HL-60/S4 (cell line): Measurements from ENCODE around the gene CLK2.

Experiments
- in situ Hi-C: fragments of 300-500 bp; cut with MboI; formaldehyde crosslinking; loops from 2 replicates; pipeline ENCODE4 v1.14.3; 2022; ENCODE audit warnings: low sequenced_read_pairs

CLK2 gene

DNA sequence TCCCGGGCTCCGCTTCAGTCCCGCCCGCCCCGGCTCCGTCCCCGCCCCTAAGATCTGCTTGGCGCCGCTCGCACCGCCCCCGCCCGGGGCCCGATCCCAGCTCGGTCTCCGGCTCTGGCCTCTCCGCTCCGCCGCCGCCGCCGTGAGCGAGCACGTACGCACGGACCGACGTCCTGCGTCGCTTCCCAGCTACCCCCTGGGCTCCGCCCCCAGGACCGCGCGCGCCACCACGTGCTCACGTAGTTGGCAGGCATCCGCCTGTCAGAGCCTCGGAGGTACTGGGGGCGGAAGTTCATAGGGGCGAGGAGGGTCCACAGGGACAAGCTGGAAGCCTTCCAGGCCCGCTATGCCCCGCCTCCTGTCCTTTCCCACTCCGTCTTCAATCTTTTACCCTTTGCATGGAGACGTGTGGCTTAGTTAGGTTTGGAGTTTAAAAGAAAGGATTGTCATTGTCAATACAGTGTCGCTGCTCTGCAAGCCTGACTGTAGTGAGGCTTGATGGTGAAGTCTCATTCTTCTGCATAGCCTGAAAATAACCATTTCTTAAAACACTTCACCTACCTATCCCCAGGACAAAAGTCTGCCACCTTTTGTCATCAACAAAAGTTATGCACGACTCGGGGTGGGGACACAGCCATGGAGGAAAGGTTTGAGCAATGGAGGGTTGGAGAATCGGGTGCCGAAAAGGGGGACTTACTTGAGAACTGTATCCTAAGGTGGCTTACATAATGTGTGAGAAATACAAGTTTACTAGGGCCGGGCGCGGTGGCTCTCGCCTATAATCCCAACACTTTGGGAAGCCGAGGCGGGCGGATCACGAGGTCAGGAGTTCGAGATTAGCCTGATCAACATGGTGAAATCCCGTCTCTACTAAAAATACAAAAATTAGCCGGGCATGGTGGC, at the start of gene CLK2:
TSS of gene CLK2 (minus strand) at position 162 of the 903 bp plus-strand sequence. CDS start 2,527 bp downstream, outside the sequence.
- in situ Hi-C loops: no loop called here

DNA sequence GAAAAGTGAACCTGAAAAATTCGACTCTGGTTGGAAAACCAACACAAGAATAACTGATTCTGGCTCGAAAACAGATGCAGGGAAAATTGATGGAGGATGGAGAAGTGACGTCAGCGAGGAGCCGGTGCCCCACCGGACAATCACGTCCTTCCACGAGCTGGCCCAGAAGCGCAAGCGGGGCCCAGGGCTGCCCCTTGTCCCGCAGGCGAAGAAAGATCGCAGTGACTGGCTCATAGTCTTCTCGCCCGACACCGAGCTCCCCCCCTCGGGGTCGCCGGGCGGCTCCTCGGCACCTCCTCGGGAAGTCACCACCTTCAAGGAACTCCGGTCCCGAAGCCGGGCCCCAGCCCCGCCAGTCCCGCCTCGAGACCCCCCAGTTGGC, 49.3 kb upstream of the CLK2 start:
- in situ Hi-C loops: no loop called here

DNA sequence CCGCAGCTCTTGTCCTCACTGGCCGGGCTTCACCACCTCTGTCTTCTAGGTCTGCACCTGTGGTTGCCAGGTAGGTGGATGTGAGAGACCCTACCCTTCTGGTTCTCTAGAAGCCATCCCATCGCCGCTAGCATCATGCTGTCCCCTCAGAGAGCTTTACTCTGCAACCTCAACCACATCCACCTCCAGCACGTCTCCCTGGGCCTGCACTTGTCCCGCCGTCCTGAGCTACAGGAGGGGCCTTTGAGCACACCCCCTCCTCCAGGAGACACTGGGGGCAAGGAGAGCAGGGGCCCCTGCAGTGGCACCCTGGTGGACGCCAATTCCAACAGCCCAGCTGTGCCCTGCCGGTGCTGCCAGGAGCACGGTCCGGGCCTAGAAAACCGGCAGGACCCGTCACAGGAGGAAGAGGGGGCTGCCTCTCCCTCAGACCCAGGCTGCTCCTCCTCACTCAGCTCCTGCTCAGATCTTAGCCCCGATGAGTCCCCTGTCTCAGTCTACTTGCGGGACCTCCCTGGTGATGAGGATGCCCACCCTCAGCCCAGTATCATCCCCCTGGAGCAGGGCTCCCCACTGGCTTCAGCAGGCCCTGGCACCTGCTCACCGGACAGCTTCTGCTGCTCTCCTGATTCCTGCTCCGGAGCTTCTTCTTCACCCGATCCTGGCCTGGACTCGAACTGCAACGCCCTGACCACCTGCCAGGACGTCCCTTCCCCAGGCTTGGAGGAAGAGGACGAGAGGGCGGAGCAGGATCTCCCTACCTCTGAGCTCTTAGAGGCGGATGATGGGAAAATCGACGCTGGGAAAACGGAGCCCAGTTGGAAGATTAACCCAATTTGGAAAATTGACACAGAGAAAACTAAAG, 48.6 kb upstream of the CLK2 start:
- in situ Hi-C loops: no loop called here

DNA sequence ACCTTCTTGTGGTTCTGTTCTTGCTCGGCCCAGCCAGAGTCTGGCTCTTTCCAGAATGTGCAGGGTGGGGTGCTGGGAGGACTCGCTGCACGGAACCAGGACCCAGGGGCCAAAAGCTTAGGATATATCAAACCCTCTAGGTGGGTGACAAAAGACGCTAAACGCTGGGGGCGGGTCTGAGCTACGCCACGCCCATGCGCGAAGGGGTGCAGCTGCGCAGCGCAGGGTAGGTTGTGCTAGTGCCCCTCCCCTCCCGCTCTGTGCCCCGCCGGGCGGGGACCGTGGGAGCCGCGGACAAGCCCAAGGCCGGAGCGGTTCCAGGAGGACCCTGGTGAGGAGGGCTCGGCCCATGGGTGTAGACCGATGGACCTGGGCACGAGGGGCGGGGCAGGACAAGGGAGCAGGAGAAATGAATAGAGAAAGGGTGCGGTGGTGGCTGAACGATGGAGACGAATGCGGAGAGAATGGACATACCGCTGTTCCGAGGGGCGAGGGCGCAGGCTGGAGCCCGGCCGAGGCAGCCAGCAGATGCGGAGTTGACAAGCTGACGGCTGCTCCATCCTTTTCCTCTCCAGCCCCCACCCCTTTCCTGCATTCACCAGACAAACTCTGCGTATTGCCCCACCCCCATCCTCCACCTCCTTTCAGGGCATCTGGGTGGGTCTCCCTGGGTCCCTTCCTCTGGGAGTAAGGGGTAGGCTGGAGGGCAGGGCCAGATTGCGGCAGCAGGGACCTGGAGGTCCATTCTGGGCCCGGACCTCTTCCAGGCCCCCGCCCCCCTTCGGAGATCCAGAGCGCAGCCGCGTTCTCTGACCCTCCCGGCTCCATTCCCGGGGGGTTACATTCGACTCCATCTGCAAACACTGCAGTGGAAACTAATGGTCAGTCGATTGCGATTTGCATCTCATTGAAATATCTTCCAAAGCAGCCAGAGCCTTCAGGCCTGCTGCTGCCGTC, 47.6 kb upstream of the CLK2 start, which contains the start of gene RUSC1:
TSS of gene RUSC1 (plus strand) at position 234 of the 957 bp plus-strand sequence. CDS start 880 bp downstream, outside the sequence.
- in situ Hi-C loops: no loop called here

DNA sequence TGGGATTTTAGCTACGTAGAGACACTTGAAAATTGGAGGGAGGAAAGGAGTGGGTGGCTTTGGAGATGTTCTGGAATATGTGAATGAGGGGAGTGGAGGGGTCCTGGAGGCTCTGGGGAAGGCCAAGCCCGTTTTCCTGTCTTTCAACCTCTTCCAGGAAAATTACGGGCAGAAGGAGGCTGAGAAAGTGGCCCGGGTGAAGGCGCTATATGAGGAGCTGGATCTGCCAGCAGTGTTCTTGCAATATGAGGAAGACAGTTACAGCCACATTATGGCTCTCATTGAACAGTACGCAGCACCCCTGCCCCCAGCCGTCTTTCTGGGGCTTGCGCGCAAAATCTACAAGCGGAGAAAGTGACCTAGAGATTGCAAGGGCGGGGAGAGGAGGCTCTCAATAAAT, 46.9 kb upstream of the CLK2 start:
- in situ Hi-C loops: no loop called here

DNA sequence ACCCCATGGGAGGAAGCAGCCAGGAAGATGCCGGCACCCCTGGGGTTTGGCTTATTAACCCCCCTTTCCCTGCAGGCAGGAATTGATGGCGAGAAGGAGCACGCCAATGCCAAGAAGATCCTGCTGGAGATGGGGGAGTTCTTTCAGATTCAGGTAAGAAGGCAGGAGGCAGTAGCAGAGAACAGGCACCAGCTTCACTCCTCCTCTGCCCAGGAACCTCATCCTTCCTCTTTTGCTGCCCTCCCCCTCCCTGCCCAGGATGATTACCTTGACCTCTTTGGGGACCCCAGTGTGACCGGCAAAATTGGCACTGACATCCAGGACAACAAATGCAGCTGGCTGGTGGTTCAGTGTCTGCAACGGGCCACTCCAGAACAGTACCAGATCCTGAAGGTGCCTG, 46.2 kb upstream of the CLK2 start:
- in situ Hi-C loops: no loop called here

DNA sequence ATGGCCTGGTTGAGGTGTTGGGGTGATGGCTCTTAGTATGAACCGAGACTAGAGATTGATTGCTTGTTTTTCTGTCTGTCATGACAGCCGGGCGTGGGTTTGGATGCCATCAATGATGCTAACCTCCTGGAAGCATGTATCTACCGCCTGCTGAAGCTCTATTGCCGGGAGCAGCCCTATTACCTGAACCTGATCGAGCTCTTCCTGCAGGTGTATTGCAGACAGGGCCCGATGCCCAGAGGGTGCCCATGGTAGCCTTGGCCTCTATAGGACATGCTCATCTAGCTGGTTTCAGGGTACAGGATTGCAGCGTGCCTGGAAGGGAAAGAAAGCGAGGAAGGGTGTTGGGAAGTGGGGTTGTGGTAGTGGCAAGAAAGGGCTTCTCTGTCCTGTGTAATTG, 44.8 kb upstream of the CLK2 start:
- in situ Hi-C loops: no loop called here

DNA sequence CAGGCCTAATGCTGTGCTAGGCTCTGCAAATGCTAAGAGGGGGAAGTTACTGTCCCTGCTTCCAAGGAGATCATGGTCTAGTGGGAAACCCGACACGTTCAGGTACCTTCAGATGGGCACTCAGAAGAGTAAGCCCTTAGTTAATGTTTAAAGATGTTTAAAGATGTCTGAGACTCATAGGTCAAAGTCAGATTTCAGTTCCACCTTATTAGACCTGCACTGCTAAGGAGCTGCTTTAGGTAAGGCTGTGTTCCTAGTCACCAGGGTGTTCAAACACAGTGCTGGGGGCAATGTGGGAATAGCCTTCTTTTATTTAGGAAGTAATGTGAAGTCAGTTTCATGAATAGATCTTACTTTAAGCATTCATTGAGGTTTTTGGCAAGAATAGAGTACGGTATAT, 43.6 kb upstream of the CLK2 start:
- in situ Hi-C loops: no loop called here

DNA sequence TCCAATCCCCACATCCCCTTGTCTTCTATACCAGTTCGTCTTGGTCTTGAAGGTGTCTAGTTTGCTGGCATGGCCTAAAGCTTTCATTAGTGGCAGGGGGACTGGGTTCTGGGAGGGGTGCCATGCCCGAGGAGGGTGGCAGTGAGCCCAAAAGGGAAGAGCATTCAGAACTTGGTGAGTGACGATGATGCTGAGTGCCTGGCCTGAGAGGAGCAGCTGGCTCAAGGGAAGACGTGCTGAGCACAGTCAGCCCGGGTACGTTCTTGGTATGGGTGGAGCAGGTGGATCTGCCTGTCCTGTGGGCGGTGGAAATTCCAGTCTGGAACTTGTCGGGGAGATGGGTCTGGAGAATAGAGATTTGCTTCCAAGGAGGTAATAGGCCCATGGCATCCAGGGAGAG, 40.0 kb upstream of the CLK2 start:
- in situ Hi-C loops: no loop called here

DNA sequence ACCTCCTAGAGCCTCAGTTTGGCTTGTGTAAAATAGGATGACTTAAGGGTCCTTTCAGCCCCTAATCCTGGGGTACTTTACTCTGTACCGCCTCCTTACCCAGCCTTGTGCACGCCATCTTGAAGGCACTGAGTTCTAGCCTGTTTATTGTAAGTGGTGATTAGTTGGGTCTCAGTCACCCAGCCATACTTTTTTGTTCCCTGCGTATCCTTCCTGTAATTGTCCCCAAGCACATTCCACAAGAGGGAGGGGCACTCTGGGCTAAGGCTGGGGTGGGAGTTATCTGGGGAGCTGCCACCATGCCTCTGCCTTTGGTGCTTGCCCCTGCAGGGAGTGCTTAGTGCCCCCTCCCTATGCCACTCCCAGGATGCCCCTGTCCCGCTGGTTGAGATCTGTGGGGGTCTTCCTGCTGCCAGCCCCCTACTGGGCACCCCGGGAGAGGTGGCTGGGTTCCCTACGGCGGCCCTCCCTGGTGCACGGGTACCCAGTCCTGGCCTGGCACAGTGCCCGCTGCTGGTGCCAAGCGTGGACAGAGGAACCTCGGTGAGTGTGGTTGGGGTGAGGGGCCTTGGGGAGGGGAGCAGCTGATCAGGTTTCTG, 36.2 kb upstream of the CLK2 start:
- in situ Hi-C loops: no loop called here

DNA sequence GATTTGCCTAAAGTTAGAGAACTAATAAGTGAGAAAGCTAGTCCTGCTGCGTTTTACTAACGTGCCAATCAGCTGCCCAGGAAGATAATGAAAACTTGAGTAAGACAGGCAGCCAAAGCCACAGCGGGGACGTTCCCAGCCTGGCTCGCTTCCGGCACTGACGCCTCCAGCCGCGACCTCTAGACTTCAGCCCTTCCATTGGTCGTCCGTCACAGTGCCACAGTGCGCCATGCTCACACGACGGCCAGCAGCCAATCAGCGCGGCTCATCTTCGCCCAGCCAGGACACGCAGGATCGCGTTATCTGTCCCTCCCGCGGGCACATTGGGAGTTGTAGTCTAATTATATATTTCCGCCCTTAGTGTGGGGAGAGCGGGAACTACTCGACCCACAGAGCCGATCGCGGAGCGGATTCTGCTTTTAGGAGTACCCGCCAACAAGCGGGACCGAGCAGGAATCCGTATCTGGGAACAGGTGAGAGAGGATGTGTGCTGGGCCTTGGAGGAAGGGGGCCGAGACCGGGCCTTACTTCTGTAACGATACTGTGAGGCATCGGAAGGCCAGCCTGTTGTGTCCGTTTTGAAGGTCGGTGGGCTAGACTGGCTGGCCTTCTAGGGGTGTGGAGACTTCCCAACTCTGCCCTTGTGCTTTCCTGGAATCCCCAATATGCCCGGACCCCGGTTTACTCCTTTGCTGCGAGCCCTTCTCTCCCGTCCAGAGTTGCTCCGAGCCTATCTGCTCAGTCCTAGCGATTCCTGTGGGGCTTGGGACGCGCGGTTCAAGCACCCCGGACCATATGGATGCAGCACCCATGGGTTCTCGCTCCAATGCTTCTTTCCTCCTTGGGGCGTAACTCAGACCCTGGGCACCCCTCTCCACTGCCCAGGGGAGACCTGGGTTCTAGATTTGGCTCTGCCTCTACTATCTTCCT, 35.5 kb upstream of the CLK2 start, which contains the start of gene FDPS:
TSS of gene FDPS (plus strand) at position 374 of the 930 bp plus-strand sequence. CDS start 924 bp downstream, outside the sequence.
- in situ Hi-C loops: no loop called here

DNA sequence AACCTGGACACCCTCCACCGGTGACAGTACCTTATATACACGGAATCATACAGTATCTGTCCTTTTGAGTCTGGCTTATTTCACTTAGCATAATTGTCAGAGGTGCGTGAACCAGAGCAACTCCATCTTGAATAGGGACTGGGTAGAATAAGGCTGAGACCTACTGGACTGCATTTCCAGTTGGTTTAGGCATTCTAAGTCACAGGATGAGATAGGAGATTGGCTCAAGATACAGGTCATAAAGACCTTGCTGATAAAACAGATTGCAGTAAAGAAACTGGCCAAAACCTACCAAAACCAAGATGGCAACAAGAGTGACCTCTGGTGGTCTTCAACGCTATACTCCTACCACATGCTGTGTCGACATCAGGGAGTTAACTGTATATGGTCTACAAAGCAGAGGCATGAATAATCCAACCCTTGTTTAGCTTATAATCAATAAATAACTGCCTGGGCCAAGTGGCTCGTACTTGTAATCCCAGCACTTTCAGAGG, 34.0 kb upstream of the CLK2 start:
- in situ Hi-C loops: no loop called here

DNA sequence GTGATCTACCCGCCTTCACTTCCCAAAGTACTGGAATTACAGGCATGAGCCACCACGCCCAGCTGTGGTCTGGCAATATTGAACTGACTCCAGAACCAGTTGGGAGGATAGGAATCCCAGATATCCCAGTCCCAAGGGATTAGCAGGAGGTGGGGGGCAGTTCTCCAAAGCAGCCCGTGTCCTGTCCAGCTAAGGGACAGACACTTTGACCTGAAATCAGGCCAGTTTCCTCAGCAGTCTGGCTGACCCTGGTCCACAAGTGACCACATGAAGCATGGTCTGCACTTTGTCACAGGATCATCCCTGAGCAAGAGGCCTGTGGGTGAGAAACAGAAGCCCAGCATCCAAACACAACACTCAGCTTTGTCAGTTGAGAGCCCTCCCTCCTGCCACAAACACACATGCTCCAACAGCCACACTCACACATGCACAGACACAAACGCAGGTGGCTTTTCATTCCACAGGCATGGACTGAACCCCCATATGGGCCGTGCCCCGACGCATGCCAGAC, 32.6 kb upstream of the CLK2 start:
- in situ Hi-C loops: no loop called here

DNA sequence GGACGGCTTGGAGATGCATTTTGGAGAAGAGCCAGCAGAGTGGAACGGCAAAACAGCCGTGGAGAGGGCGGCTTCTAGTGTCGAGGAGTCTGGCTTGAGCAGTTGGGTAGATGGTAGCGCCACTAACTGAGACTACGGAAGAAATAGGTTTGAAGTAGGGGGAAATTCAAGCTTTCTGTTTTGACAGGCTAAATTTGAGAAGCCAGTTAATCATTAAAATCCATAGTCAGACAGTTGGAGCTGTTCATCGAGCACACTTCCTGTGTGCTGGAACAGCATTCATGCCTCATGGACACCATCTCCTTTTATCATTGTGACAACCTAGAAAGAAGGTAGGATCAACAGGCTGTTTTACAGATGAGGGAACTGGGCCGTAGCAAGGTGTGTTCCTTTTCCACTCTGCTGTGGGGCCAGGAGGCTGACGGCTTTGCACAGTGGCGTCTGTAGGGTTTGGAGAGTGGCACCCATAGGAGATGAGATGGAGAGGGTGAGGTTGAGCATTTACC, 31.3 kb upstream of the CLK2 start:
- in situ Hi-C loops: no loop called here

DNA sequence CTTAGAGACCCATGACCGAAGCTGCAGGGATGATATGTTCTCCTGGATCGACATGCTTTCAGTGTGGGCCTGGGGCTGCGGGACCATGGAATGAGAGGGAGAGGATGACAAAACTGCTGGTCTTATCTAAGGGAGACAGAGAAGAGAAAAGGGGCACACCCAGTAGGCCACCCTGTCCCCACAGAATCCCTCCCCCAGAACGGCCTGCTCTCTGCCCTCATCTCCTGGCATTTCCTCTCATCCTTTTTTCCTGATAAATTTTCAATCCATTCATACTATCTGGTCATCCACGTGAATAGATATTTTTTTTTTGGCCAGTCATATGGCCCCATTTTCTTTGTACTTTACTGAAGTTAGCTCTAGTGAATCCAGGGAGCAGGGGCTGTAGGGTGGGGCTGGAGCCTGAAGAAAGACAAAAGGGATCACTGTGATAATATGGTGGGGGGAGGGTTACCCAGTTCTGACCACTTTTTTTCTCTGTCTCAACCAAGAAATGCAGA, 28.1 kb upstream of the CLK2 start, which contains the start of gene PKLR:
TSS of gene PKLR (minus strand) at position 97 of the 500 bp plus-strand sequence. CDS start at position 54, 43 bp downstream.
- in situ Hi-C loops: no loop called here

DNA sequence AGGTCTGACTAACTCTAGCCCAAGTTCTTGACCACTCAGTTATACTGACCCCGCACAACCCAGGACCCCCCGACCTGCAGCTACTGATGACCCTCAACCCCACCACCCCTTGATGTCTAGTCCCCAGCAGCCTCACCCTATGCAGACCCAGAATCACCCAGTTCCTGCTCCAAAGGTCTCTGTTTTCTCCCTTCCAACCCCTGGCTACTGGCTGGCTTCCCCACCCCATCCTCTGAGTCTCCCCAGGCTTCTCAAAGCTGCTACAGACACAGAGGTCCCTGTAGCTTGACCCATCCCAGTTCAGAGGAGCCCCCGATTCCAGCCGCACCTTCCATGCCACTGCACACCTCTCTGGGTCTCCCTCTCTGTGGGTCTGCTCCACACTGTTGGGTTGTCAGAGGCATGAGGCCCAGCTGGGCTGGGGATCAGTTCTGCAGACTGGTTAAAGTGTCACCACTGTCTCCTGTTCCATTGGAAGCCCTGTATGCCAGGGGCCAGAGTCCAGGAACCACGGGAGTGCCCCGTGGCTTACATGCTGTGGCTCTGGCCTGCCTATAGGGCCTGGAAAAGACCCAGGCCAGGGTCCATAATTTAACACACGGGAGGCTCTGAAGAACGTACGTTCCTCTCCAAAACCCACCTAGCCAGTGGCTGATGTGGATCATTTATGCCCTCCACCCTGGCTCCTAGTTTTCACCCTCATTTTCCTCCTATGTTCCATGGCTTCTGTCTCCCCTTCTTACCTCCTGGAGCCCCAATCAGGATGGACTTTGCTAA, 27.4 kb upstream of the CLK2 start:
- in situ Hi-C loops: no loop called here

DNA sequence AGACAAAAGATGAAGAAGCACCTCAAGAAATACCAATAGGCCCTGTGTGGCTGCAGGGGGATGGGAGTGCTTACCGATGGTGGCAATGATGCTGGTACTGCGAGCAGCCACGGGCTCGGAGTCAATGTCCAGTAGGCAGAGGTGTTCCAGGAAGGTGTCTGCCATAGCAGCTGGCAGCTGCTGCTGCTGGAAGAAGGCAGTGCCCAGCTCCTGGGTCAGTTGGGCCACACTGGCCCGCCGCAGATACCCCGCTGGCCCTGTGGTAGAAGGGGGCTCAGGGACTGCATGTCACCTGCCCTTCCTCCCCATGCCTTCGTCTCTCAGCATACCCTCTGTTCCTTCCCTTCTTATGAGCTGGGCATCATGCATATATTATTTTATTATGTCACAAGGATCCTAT, 26.7 kb upstream of the CLK2 start:
- in situ Hi-C loops: no loop called here
